Memory B cell (primary cell): Measurements from ENCODE around the gene PRRT1.
A peak's percentile ranks its signal among the peaks of the same experiment; 100 is the strongest.
"Not testable (repeated sequence)": the region's sequence is repeated elsewhere in the genome, so short reads cannot be mapped to it uniquely, and the experiment has no call there.

ENCODE experiments used
- ATAC-seq: fragments of 150-1000 bp; cut with Tn5 transposase; 2 replicates; pipeline ENCODE4 v1.10.0; 2021; ENCODE audit warnings: low read depth, mild to moderate bottlenecking, moderate library complexity
- DNase-seq, 2 donors: peaks; one replicate each; pipeline ENCODE4 v3.0.0; 2022; ENCODE audit warnings: low spot score in 2 of 2
- H3K27ac Mint-ChIP-seq: one replicate; pipeline ENCODE4 v1.8.0; 2022; ENCODE audit warnings: mild to moderate bottlenecking, moderate library complexity, mixed read lengths
- H3K27me3 Mint-ChIP-seq: one replicate; pipeline ENCODE4 v1.8.0; 2022; ENCODE audit warnings: mixed read lengths
- H3K36me3 Mint-ChIP-seq: one replicate; pipeline ENCODE4 v1.8.0; 2022; ENCODE audit warnings: mild to moderate bottlenecking, mixed read lengths
- H3K4me1 Mint-ChIP-seq: one replicate; pipeline ENCODE4 v1.8.0; 2022; ENCODE audit warnings: mixed read lengths
- H3K4me3 Mint-ChIP-seq: one replicate; pipeline ENCODE4 v1.8.0; 2022; ENCODE audit warnings: mild to moderate bottlenecking, moderate library complexity, mixed read lengths
- H3K9me3 Mint-ChIP-seq: one replicate; pipeline ENCODE4 v1.8.0; 2022; ENCODE audit warnings: mixed read lengths

The PRRT1 gene

DNA sequence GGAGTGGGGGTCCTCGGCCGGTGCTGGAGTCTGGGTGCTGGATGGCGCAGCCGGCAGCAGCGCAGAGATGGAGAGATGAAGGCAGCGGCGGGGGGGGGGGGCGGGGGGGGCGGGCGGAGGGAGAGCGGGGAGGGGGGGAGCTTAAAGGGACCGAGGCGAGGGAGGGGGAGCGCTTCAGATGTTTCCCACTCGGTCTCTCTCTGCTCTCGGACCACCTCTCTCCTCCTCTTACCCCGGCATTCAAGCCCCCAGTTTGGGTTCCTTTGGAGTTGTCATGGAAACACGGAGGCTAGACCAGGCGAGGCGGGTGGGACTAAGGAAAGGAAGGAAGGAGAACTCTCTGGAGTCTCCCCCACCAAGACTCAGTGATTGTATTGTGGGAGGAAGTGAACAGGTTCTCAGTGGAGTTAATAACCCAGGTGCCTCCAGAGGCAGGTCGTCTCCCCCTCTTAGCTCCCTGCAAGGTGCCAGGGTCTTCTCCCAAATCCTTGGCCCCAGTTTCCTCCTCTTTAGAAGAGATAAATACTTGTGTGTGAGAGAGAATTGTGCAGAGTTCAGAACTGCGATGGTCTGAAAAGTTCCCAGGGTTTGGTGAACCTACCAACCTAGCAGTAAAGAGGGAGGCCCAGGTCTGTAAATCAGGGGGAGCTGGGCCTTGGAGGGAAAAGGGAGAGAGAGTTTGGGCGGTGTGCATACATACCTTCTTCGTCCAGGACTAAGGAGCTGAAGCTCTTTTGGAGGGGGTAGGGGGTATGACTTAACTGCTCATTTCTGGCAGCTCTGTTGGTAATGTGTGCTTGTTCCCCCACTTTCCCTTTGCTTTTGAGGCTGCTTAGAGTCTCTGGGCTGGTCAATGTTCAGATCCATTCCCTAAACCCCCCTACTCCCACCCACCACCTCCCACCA lies at the start of gene PRRT1:
TSS of gene PRRT1 (minus strand) at position 77 of the 906 bp plus-strand sequence. CDS start 112 bp downstream, outside the sequence.
- peaks cover 33% of the 10 kb centered on the region for H3K27me3 Mint-ChIP-seq
- no peak within 1 kb of the TSS for H3K4me3 Mint-ChIP-seq
- no peak for DNase-seq
- ATAC-seq, result no peak
- peaks cover 24% of the 10 kb centered on the region for H3K4me1 Mint-ChIP-seq
- H3K36me3 Mint-ChIP-seq, result no peaks in the 10 kb centered on the region
- no peak within 1 kb of the TSS for H3K27ac Mint-ChIP-seq
- no peaks in the 10 kb centered on the region for H3K9me3 Mint-ChIP-seq

GRCh38 chr6:32200711-32201475 lies 49.2 kb upstream of the PRRT1 start:
- Mint-ChIP-seq H3K27me3 (no peaks in the 10 kb centered on the region), H3K4me1 (peaks cover 6% of the 10 kb centered on the region), H3K4me3 (no peak overlapping the region), H3K36me3 (no peaks in the 10 kb centered on the region), H3K9me3 (no peaks in the 10 kb centered on the region), H3K27ac (no peak overlapping the region)
- DNase-seq, result no peak
- no peak for ATAC-seq

DNA sequence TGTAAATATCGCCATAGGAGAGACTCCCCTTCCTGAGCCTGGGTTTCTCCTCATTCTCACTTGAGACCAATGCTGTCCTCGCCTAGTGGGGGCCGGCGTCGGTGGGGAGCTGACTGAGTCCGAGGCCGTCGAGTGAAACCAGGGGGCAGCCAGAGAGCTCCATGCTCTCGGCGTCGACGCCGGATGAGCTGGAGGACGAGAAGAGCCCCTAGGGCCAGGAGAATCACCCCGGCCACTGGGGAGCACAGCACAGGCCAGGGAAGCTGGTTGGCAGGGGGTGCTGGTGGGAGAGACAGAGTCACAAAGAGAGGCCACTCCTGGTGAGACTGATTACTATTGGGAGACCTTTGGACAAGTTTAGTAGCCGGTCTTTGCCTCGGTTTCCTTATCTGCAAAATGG lies 47.1 kb upstream of the PRRT1 start:
- H3K27ac Mint-ChIP-seq, result peak overlapping the region; percentile 99
- ATAC-seq, result no peak

DNA sequence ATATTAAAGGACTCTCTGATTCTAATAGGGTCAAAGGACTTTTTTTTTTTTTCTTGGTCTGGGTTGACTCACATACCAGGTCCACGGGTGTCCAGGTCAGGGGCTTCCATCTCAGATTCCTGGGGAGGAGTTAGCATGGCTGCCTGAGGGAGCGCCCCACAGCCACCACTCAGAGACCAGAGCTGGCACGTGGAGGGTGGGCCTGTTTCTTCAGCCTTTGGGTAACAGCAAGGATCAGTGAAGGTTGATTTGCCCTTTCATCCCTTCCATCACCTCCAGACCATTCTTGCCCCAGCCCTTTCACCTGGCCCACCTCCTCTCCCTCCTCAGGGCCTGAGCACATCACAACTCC lies 46.6 kb upstream of the PRRT1 start:
- no peaks in the 10 kb centered on the region for H3K27me3 Mint-ChIP-seq
- ATAC-seq, result no peak
- H3K4me1 Mint-ChIP-seq, result peaks cover 22% of the 10 kb centered on the region
- H3K36me3 Mint-ChIP-seq, result no peaks in the 10 kb centered on the region
- no peak for DNase-seq
- no peak overlapping the region for H3K4me3 Mint-ChIP-seq
- H3K27ac Mint-ChIP-seq, result peak overlapping the region; percentile 99
- H3K9me3 Mint-ChIP-seq, result no peaks in the 10 kb centered on the region

More for the DNA sequence above, 47.1 kb upstream of the PRRT1 start:
- no peak overlapping the region for H3K4me3 Mint-ChIP-seq
- no peak for DNase-seq
- H3K27me3 Mint-ChIP-seq, result no peaks in the 10 kb centered on the region
- H3K4me1 Mint-ChIP-seq, result peaks cover 17% of the 10 kb centered on the region
- H3K36me3 Mint-ChIP-seq, result no peaks in the 10 kb centered on the region
- H3K9me3 Mint-ChIP-seq, result no peaks in the 10 kb centered on the region

DNA sequence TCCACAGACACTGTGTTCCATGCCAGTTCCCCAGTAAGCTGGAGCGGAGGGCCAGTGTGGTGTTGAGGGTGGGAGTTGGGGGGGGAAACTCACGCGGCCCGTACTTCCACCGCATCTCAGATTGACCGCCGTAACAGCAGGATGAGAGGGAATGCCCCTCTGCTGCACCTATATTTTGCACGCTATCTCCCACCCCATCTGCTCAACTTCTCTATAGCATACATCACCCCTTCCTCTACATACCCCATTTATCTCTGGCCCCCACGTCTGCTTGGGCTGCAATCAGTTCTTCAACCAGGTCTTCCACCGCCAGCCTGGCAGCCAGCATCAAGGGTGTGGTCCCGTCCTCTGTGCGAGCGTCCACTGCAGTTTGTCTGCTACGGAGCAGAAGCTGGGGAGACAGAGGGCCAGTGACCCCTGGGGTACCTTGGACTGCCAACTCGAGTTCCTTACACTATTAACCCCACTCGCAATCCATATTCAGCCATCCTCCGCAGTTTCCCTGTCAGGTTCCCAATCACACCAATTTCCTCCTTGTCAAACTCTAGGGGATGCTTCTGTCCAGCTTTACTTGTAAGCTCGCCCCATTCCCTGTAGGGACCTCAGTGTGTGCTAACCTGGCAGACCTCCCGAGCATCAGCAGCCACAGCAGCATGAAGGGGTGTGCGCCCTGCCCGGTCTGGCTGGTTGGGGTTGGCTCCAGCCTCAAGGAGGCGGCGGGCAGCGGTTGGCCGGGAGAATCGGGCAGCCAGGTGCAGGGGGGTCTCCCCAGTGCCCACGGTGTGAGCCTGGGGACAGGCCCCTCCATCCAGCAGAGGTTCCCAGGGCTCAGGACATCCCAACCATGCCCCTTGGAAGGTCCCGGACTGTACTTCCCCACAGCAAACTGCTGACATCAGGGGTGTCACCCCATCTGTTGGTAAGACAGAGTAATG lies 45.2 kb upstream of the PRRT1 start:
- H3K4me3 Mint-ChIP-seq, result peak overlapping the region; percentile 98
- ATAC-seq (no peak), DNase-seq (peak in 1 of 2 donors; percentile 47)
- H3K27ac Mint-ChIP-seq, result peak overlapping the region; percentile 99
- peaks cover 3% of the 10 kb centered on the region for H3K36me3 Mint-ChIP-seq
- H3K9me3 Mint-ChIP-seq, result no peaks in the 10 kb centered on the region
- H3K4me1 Mint-ChIP-seq, result peaks cover 25% of the 10 kb centered on the region
- no peaks in the 10 kb centered on the region for H3K27me3 Mint-ChIP-seq

- Mint-ChIP-seq H3K4me1 (peaks cover 30% of the 10 kb centered on the region), H3K9me3 (no peaks in the 10 kb centered on the region), H3K36me3 (peaks cover 11% of the 10 kb centered on the region), H3K27me3 (no peaks in the 10 kb centered on the region), H3K4me3 (peak overlapping the region; percentile 98), H3K27ac (peak overlapping the region; percentile 99)
- DNase-seq (peak; percentile 93 to 99), ATAC-seq (peak; percentile 79)
Observed at GRCh38 chr6:32195902-32196681, 44.4 kb upstream of the PRRT1 start.

- peaks cover 32% of the 10 kb centered on the region for H3K4me1 Mint-ChIP-seq
Observed at GRCh38 chr6:32195652-32195901, 43.8 kb upstream of the PRRT1 start.

GRCh38 chr6:32194825-32195651 lies 43.3 kb upstream of the PRRT1 start:
- peaks cover 32% of the 10 kb centered on the region for H3K4me1 Mint-ChIP-seq
- H3K27ac Mint-ChIP-seq, result peak overlapping the region; percentile 99
- H3K4me3 Mint-ChIP-seq, result peak overlapping the region; percentile 98
- DNase-seq (no peak), ATAC-seq (no peak)
- H3K27me3 Mint-ChIP-seq, result no peaks in the 10 kb centered on the region
- no peaks in the 10 kb centered on the region for H3K9me3 Mint-ChIP-seq
- peaks cover 15% of the 10 kb centered on the region for H3K36me3 Mint-ChIP-seq

More at GRCh38 chr6:32195652-32195901, 43.8 kb upstream of the PRRT1 start:
- DNase-seq, result no peak
- Mint-ChIP-seq H3K27me3 (no peaks in the 10 kb centered on the region), H3K36me3 (peaks cover 13% of the 10 kb centered on the region), H3K9me3 (no peaks in the 10 kb centered on the region), H3K27ac (peak overlapping the region; percentile 99), H3K4me3 (peak overlapping the region; percentile 98)
- ATAC-seq, result no peak

- DNase-seq, result no peak
- peaks cover 15% of the 10 kb centered on the region for H3K36me3 Mint-ChIP-seq
- peaks cover 33% of the 10 kb centered on the region for H3K4me1 Mint-ChIP-seq
- H3K9me3 Mint-ChIP-seq, result no peaks in the 10 kb centered on the region
- no peak overlapping the region for H3K4me3 Mint-ChIP-seq
- no peak for ATAC-seq
- H3K27me3 Mint-ChIP-seq, result no peaks in the 10 kb centered on the region
- H3K27ac Mint-ChIP-seq, result no peak overlapping the region
Observed at GRCh38 chr6:32194388-32194787, 42.6 kb upstream of the PRRT1 start.

GRCh38 chr6:32193096-32193495 lies 41.4 kb upstream of the PRRT1 start:
- not testable (repeated sequence) for H3K27me3 Mint-ChIP-seq, DNase-seq, ATAC-seq, H3K9me3 Mint-ChIP-seq
- Mint-ChIP-seq H3K27ac (peak overlapping the region; percentile 95), H3K36me3 (peaks cover 24% of the 10 kb centered on the region), H3K4me3 (peak overlapping the region; percentile 100), H3K4me1 (peaks cover 42% of the 10 kb centered on the region)

GRCh38 chr6:32192608-32193039 lies 40.9 kb upstream of the PRRT1 start, which contains the start of gene GPSM3:
GPSM3 (minus strand) TSS chr6:32192643; CDS start chr6:32192513, 130 bp downstream.
- Mint-ChIP-seq H3K4me3 (peak within 1 kb of the TSS; percentile 100), H3K27ac (peak within 1 kb of the TSS; percentile 95)
- peak in 1 of 2 donors; percentile 54 for DNase-seq

More at GRCh38 chr6:32192608-32193039, 40.9 kb upstream of the PRRT1 start, which contains the start of gene GPSM3:
- peaks cover 44% of the 10 kb centered on the region for H3K4me1 Mint-ChIP-seq
- H3K27me3 Mint-ChIP-seq, result no peaks in the 10 kb centered on the region
- no peak for ATAC-seq
- H3K36me3 Mint-ChIP-seq, result peaks cover 25% of the 10 kb centered on the region
- no peaks in the 10 kb centered on the region for H3K9me3 Mint-ChIP-seq
